HG03521 (cell line): ENCODE results near the gene NHSL1.

ENCODE experiments used
- ATAC-seq: cut with Tn5 transposase; IDR thresholded peaks from one replicate; pipeline ENCODE4 v1.9.1; 2021; ENCODE audit warnings: mild to moderate bottlenecking, moderate library complexity; ENCODE audit not compliant: unreplicated experiment

Gene NHSL1

GRCh38 chr6:138468320-138469015, 30.8 kb downstream of the NHSL1 start:
- ATAC-seq: no peak

- no peak for ATAC-seq
Measured at GRCh38 chr6:138467901-138468300, 31.4 kb downstream of the NHSL1 start.

- ATAC-seq: no peak
Measured at GRCh38 chr6:138465007-138465645, 34.2 kb downstream of the NHSL1 start.

- no peak for ATAC-seq
Measured at GRCh38 chr6:138464085-138464484, 35.2 kb downstream of the NHSL1 start.

- ATAC-seq: no peak
Measured at GRCh38 chr6:138461647-138462046, 37.6 kb downstream of the NHSL1 start.

- no peak for ATAC-seq
Measured at GRCh38 chr6:138456401-138456790, 42.9 kb downstream of the NHSL1 start.

- peak; percentile 96 for ATAC-seq
Measured at GRCh38 chr6:138455746-138456400, 43.4 kb downstream of the NHSL1 start.

GRCh38 chr6:138454981-138455706, 44.1 kb downstream of the NHSL1 start:
- ATAC-seq: no peak

GRCh38 chr6:138451043-138451442, 48.3 kb downstream of the NHSL1 start:
- ATAC-seq: no peak

GRCh38 chr6:138450445-138450844, 48.8 kb downstream of the NHSL1 start:
- no peak for ATAC-seq

- no peak for ATAC-seq
Measured at GRCh38 chr6:138446821-138447220, 52.5 kb downstream of the NHSL1 start.

GRCh38 chr6:138443979-138444378, 55.3 kb downstream of the NHSL1 start:
- no peak for ATAC-seq

GRCh38 chr6:138442663-138443062, 56.6 kb downstream of the NHSL1 start:
- no peak for ATAC-seq

- ATAC-seq: no peak
Measured at GRCh38 chr6:138441965-138442364, 57.3 kb downstream of the NHSL1 start.

GRCh38 chr6:138440758-138441357, 58.4 kb downstream of the NHSL1 start:
- no peak for ATAC-seq

GRCh38 chr6:138440296-138440695, 59.0 kb downstream of the NHSL1 start:
- ATAC-seq: no peak

- no peak for ATAC-seq
Measured at GRCh38 chr6:138439546-138439945, 59.7 kb downstream of the NHSL1 start.

- ATAC-seq: no peak
Measured at GRCh38 chr6:138434925-138435324, 64.4 kb downstream of the NHSL1 start.

GRCh38 chr6:138434096-138434495, 65.2 kb downstream of the NHSL1 start:
- no peak for ATAC-seq

- no peak for ATAC-seq
Measured at GRCh38 chr6:138432063-138432356, 67.3 kb downstream of the NHSL1 start.
